ENCODE measurements around the gene TUBGCP6. TPM values are rescaled to one million over a fixed set of nuclear protein-coding genes. Genes with fewer than 3 reads are reported as not detected.

The TUBGCP6 gene
- total and polyA plus RNA-seq, 9 donors, result 21.4 to 35.3 (median 26.2) TPM

DNA sequence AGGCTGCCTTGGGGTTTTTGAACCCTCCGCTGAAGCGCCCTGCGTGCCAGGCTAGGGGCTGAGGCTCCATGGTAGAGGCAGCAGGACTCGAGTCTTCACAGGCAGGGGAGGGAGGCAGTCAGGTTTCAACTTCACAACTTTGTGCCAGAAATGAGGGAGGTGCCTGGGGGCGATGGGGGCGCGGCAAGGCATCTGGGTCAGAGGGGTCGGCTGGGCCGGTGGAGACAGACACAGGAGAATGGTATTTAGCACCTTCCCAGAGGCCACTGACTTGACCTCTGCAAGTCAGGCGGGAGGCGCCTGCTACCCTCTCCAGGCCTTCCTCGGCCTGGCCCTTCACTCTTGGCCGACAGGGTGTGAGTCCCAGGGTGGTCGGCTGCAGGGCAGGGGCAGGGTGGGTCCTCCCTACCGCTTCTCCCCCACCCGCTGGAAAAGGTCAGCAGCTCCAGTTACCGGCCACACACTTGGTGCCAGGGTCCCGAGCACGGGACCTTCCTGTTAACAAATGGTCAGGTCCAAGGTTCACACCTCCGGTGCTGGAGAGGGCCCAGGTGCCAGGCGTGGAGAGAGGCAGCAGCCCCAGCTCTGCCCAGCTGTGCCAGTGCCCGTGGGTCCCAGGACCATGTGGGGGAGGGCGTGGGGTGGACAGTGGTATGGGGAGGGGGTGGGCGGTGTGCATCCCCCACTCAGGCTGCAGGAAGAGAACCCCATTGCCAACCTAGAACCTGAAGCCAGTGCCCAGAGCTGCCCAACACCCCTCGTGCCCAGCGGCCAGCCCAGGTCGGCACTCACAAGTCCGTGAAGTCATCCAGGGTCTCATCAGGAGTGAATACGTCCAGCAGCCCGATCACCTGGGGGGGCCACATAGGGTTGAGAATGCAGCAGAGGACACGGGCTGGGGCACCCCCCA is 12.9 kb upstream of the TUBGCP6 start:
- 61% methylated on average over 27 of the region's 31 CpGs for WGBS (ENCODE audit: insufficient coverage)
- Histone ChIP-seq H3K4me1 (ENCODE audit: control insufficient read depth, insufficient read depth, low read length) (peaks cover 43% of the 10 kb centered on the region), H3K27me3 (ENCODE audit: control insufficient read depth, insufficient read depth, low read length) (peaks cover 7% of the 10 kb centered on the region), H3K9me3 (replicated peaks; ENCODE audit: control insufficient read depth, low read depth, low read length) (no peaks in the 10 kb centered on the region), H3K36me3 (ENCODE audit: control insufficient read depth, insufficient read depth, low read length) (peaks cover 8% of the 10 kb centered on the region), H3K4me3 (ENCODE audit: low read length) (no peak overlapping the region), H3K27ac (ENCODE audit: low read length) (peak overlapping the region; percentile 20)
- no peak for DNase-seq

DNA sequence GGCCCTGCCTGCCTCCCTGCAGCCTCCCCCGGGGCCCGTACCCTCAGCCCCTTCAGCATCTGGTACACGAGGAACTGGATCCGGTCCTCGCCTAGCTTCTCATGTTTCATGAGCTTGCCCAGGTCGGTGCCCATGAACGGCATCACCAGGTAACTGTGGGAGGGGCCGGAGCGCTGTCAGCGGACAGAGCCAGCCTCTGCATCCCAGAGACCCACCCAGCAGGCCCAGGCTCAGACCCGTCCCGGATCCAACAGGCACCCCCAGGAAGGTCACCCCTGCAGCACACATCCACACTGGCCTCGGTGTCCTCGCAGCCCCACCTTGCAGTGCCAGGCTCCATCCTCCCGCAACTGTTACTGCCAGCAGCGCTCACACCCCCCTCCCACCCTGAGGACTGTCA is 12.2 kb upstream of the TUBGCP6 start:
- DNase-seq, result no peak
- peaks cover under 1% of the 10 kb centered on the region for H3K27me3 ChIP-seq (ENCODE audit: control insufficient read depth, insufficient read depth, low read length)
- peaks cover 36% of the 10 kb centered on the region for H3K4me1 ChIP-seq (ENCODE audit: control insufficient read depth, insufficient read depth, low read length)
- H3K4me3 ChIP-seq (ENCODE audit: low read length), result no peak overlapping the region
- H3K36me3 ChIP-seq (ENCODE audit: control insufficient read depth, insufficient read depth, low read length), result peaks cover 8% of the 10 kb centered on the region
- H3K27ac ChIP-seq (ENCODE audit: low read length), result no peak overlapping the region
- no peaks in the 10 kb centered on the region for H3K9me3 ChIP-seq (replicated peaks; ENCODE audit: control insufficient read depth, low read depth, low read length)
- 75% methylated on average over 16 of the region's 16 CpGs for WGBS (ENCODE audit: insufficient coverage)

DNA sequence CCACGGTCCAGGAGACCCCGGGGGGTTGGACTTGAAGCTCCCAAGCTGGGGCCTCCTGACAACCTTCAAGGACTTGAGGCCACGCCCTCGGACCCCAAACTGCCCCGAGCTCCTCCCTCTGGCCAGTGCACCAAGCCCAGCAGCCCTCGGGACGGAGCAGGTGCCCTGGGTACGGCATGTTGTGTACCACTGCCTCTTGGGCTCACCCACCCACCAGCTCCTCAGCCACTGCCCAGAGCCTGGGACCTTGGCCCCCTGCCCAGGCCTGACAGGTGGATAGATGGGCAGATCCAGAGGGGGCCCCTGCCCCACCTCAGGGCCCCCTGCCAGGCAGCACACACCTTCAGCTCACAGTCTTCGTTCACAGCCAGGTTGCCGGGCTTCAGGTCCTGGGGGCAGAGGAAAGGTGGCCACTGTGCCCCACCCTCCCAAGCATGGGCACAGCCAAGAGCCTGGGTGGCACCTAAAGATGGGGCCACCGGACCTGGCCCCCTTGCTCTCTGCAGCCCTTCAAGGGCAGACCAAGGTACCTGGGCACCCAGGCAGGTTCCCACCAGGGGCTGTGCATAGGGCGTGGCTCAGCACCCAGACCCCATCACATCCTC is 11.5 kb upstream of the TUBGCP6 start:
- H3K36me3 ChIP-seq (ENCODE audit: control insufficient read depth, insufficient read depth, low read length), result peaks cover 8% of the 10 kb centered on the region
- no peaks in the 10 kb centered on the region for H3K27me3 ChIP-seq (ENCODE audit: control insufficient read depth, insufficient read depth, low read length)
- no peaks in the 10 kb centered on the region for H3K9me3 ChIP-seq (replicated peaks; ENCODE audit: control insufficient read depth, low read depth, low read length)
- H3K4me1 ChIP-seq (ENCODE audit: control insufficient read depth, insufficient read depth, low read length), result peaks cover 39% of the 10 kb centered on the region
- H3K27ac ChIP-seq (ENCODE audit: low read length), result no peak overlapping the region
- 82% methylated on average over 8 of the region's 12 CpGs for WGBS (ENCODE audit: insufficient coverage)
- no peak overlapping the region for H3K4me3 ChIP-seq (ENCODE audit: low read length)
- DNase-seq, result no peak

DNA sequence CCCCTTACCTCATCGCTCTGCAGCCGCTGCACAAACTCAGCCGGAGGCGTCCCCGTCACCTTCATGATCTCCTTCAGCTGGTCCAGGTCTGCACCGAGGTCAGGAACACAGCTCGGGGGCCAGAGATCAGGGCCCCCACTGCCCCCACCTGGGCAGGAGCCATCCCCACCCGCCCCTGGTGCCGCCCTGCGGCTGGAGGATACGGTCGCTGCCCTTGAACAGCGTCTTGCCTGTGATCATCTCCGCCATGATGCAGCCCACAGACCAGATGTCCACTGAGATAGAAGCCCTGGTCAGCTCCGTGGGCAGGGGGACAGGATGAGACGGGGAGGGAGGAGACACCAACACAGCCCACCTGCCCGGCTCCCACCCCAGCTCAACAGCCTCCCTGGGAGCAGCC is 10.8 kb upstream of the TUBGCP6 start:
- Histone ChIP-seq H3K4me3 (ENCODE audit: low read length) (no peak overlapping the region), H3K27ac (ENCODE audit: low read length) (no peak overlapping the region), H3K36me3 (ENCODE audit: control insufficient read depth, insufficient read depth, low read length) (peaks cover 8% of the 10 kb centered on the region), H3K4me1 (ENCODE audit: control insufficient read depth, insufficient read depth, low read length) (peaks cover 39% of the 10 kb centered on the region), H3K27me3 (ENCODE audit: control insufficient read depth, insufficient read depth, low read length) (no peaks in the 10 kb centered on the region), H3K9me3 (replicated peaks; ENCODE audit: control insufficient read depth, low read depth, low read length) (no peaks in the 10 kb centered on the region)
- 91% methylated on average over 14 of the region's 17 CpGs for WGBS (ENCODE audit: insufficient coverage)
- DNase-seq, result no peak

DNA sequence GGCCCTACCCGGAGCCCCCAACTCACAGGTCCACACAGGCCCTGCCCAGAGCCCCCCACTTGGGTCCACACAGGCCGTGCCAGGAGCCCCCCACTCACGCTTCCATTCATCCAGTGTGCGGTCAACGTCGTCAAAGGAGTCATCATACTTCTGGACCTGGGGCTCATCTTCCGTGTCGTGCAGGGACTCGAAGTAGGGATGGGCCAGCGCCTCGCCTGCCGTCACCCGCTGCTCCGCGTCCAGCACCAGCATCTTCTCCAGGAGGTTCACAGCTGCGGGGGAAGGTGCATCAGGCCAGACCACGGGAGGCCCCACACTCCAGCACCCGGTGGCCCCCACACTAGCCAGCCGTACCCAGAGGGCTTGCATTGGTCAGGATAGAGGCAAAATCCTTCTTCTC is 10.3 kb upstream of the TUBGCP6 start:
- no peak overlapping the region for H3K27ac ChIP-seq (ENCODE audit: low read length)
- no peaks in the 10 kb centered on the region for H3K27me3 ChIP-seq (ENCODE audit: control insufficient read depth, insufficient read depth, low read length)
- peaks cover 8% of the 10 kb centered on the region for H3K36me3 ChIP-seq (ENCODE audit: control insufficient read depth, insufficient read depth, low read length)
- H3K4me3 ChIP-seq (ENCODE audit: low read length), result no peak overlapping the region
- 92% methylated on average over 15 of the region's 19 CpGs for WGBS (ENCODE audit: insufficient coverage)
- DNase-seq, result no peak
- H3K9me3 ChIP-seq (replicated peaks; ENCODE audit: control insufficient read depth, low read depth, low read length), result no peaks in the 10 kb centered on the region
- H3K4me1 ChIP-seq (ENCODE audit: control insufficient read depth, insufficient read depth, low read length), result peaks cover 39% of the 10 kb centered on the region

DNA sequence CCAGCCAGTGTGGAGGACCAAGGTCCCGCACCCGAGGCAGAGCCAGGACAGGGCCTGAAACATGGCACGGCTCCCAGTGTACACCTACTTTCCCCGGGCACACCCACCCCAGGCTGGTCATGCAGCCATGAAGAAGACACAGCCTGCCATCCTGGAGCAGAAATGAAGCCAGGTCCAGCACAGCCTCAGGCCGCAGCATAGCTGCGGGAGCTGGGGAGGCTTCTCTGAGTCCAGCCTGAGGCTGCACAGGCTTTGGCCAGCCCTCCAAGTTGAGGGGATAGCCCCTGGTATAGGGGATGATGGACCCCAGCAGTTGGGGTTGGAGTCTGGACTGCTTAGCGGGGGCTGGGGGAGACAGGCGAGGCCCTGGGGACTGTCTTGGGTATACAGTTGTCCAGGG is 9.1 kb upstream of the TUBGCP6 start:
- WGBS (ENCODE audit: insufficient coverage), result 88% methylated on average over 6 of the region's 8 CpGs
- H3K4me1 ChIP-seq (ENCODE audit: control insufficient read depth, insufficient read depth, low read length), result peaks cover 39% of the 10 kb centered on the region
- H3K4me3 ChIP-seq (ENCODE audit: low read length), result no peak overlapping the region
- no peak overlapping the region for H3K27ac ChIP-seq (ENCODE audit: low read length)
- H3K27me3 ChIP-seq (ENCODE audit: control insufficient read depth, insufficient read depth, low read length), result no peaks in the 10 kb centered on the region
- peaks cover 8% of the 10 kb centered on the region for H3K36me3 ChIP-seq (ENCODE audit: control insufficient read depth, insufficient read depth, low read length)
- no peak for DNase-seq
- H3K9me3 ChIP-seq (replicated peaks; ENCODE audit: control insufficient read depth, low read depth, low read length), result no peaks in the 10 kb centered on the region

DNA sequence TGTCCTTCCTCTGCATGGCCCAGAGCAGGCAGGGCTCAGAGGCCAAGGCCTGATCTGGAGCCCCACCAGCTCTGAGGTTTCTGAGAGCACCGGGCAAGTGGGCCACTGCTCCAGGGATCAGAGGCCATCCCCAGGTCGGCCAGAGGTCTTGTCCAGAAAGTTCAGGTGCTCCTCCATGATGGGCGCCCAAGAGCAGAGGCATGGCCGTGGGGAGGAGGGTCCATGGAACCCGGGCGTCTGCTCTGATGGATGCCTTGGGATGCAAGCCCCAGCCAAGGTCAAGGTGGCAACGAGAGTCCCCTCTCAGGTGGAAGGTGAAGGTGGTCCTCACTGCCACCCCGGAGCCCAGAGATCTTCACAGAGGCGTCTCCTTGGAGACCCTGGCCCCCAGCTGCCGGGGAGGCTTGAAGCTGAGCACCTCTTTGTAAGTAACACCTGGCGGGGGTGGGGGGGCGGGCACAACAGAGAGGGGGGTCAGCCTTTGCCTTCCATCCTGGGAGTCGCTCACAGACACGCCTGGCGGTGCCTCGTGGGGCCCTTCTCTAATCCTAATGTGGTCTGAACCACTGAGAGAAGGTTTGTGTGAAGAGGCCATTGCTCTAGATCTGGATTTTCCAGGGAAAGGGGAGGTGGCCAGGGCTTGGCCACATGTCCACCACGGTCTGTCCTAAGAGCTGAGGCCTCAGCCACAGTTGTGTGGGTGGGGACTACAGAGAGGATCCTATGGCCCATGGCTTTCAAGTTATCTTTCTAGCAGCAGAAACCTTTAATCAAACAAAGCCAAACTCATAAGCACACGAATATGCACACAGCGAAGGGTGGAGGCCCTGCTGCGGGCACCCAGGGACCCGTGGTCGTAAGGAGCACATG is 8.5 kb upstream of the TUBGCP6 start:
- no peak overlapping the region for H3K27ac ChIP-seq (ENCODE audit: low read length)
- peaks cover 32% of the 10 kb centered on the region for H3K4me1 ChIP-seq (ENCODE audit: control insufficient read depth, insufficient read depth, low read length)
- H3K4me3 ChIP-seq (ENCODE audit: low read length), result no peak overlapping the region
- no peak for DNase-seq
- WGBS (ENCODE audit: insufficient coverage), result 82% methylated on average over 16 of the region's 22 CpGs
- peaks cover 13% of the 10 kb centered on the region for H3K36me3 ChIP-seq (ENCODE audit: control insufficient read depth, insufficient read depth, low read length)
- H3K9me3 ChIP-seq (replicated peaks; ENCODE audit: control insufficient read depth, low read depth, low read length), result no peaks in the 10 kb centered on the region
- H3K27me3 ChIP-seq (ENCODE audit: control insufficient read depth, insufficient read depth, low read length), result no peaks in the 10 kb centered on the region

DNA sequence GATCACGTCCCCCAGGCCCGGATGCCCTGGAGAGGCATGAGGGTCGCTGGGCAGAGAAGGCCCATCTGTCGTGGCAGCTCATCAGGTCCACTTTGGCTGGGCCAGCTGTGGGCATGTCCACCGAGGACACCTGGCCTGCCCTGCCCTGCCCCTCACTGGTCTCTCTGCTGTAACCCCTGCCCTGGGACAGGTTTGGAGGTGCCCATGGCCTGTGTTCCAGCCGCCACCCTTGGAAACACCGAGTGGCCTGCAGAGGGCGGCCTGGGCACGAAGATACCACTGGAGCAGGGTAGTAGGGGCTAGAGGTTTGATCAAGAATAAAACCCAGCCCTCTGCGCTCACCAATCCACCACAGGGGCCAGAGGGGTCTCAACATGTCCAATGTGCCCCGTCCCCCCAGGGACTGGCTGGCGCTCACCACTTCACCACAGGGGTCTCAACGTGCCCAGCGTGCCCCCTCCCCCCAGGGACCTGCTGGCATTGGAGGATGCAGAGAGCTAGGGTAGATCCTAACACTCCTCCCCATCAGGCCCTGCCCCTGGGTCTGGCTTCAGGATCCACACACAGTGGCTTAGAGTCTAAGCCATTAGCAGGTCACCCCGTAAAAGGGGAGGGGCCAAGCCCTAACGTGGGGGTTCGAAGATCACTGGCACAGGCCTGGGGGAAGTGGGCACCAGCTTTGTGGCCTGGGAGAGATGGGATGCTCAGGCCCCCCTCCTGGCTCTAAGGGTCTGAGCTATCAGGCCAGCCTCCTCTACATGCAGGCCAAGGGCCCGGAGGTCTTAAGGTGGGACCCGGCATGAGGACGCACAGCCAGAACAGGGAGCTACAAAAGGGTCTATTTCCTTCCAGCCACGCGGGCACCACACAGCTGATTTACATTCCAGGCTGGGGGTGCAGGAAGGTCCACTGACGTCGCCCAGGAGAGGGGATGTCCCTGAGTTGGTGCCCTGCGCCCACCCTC is 7.5 kb upstream of the TUBGCP6 start:
- H3K4me1 ChIP-seq (ENCODE audit: control insufficient read depth, insufficient read depth, low read length), result peaks cover 29% of the 10 kb centered on the region
- peaks cover 22% of the 10 kb centered on the region for H3K36me3 ChIP-seq (ENCODE audit: control insufficient read depth, insufficient read depth, low read length)
- H3K27ac ChIP-seq (ENCODE audit: low read length), result no peak overlapping the region
- no peaks in the 10 kb centered on the region for H3K9me3 ChIP-seq (replicated peaks; ENCODE audit: control insufficient read depth, low read depth, low read length)
- WGBS (ENCODE audit: insufficient coverage), result 59% methylated on average over 18 of the region's 25 CpGs
- DNase-seq, result peak; percentile 67
- no peak overlapping the region for H3K4me3 ChIP-seq (ENCODE audit: low read length)
- no peaks in the 10 kb centered on the region for H3K27me3 ChIP-seq (ENCODE audit: control insufficient read depth, insufficient read depth, low read length)

DNA sequence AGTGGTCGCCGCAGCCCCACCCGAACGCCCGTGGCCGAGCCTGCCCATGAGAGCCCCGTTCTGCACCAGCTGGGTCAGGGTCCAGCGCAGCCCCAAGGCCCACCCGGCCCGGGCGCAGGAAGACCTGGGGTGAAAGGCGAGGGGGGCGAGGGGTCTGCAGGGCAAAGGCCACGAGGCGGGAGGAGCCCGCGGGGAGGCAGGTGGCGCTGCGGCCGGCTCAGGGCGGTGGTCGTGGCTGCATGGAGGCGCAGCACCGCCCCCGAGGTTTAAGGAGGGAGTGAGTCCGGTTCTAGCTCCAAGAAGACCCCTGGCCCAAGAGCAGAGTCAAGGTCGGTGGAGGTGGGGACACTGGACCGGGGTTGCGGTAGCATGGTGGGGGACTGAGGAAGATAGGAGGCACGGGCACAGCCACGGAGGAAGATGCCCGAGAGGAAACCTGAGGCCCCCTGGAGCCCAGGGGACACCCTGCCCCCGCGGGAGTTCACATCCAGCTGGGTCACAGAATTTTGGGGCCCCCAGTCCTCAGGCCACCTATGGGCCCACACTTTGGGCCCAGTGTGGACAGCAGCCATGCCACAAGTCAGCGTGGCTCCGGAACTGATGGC is 6.8 kb upstream of the TUBGCP6 start:
- no peak for DNase-seq
- Histone ChIP-seq H3K4me1 (ENCODE audit: control insufficient read depth, insufficient read depth, low read length) (peaks cover 22% of the 10 kb centered on the region), H3K36me3 (ENCODE audit: control insufficient read depth, insufficient read depth, low read length) (peaks cover 27% of the 10 kb centered on the region), H3K9me3 (replicated peaks; ENCODE audit: control insufficient read depth, low read depth, low read length) (no peaks in the 10 kb centered on the region), H3K27ac (ENCODE audit: low read length) (no peak overlapping the region), H3K27me3 (ENCODE audit: control insufficient read depth, insufficient read depth, low read length) (no peaks in the 10 kb centered on the region), H3K4me3 (ENCODE audit: low read length) (peak overlapping the region; percentile 59)
- WGBS (ENCODE audit: insufficient coverage), result 13% methylated on average over 36 of the region's 36 CpGs

Data from muscle of leg (tissue), 11 donors.